Body of pancreas (tissue), 4 donors: ENCODE data around the gene USF3.

Experiments
- POLR2A ChIP-seq, 3 donors: fragments of 450-650 bp; IDR thresholded peaks; one replicate each; pipeline ENCODE4 v1.6.1; 2016; ENCODE audit warnings: antibody characterized with exemption in 3 of 3, mild to moderate bottlenecking in 2 of 3
- TF ChIP-seq, protein P1 (sequence below), 7 experiments: fragments of 450-650 bp in 4 of 7; fragments of 200-600 bp in 3 of 7; sonication (generic) in 3 of 7; IDR thresholded peaks; one replicate each; pipeline ENCODE4 v1.5.1; 2016 to 2019; ENCODE audit warnings: antibody characterized with exemption in 7 of 7

DNA sequence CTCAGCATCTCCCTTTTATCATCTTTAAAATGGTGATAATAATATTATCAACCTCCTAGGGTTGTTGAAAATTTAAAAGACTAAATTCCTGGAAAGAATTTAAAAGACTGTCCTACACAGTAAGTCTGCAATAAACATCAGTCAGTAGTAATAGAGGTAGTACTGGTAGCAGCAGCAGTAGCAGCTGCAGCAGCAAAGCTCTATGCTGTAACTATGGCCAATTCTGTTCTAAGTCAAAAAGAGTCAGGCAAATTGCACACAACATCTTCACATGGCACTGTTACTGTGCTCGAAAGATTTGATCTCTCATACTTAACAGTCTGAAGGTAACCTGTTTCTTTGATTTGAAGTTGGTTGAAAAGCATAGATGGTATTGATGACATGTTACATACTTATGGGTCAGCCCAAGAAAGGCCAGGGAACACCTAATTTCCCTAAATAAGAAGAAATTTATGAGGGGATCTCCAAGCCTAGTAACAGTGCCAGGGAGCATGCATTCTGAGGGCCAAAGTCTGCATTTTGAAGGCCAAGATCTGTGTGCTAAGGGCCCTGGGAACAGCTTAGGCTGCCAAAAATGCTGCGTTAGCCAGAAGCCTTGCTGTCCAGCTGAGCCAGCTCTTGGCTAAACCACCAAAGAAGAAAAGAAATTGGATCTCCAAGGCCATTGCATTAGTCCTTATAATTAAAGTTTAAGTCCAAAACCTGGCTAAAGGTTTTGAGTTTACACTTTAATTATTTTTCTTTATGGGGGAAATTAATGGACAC is 95.8 kb downstream of the USF3 start:
- TF ChIP-seq, protein P1, sequence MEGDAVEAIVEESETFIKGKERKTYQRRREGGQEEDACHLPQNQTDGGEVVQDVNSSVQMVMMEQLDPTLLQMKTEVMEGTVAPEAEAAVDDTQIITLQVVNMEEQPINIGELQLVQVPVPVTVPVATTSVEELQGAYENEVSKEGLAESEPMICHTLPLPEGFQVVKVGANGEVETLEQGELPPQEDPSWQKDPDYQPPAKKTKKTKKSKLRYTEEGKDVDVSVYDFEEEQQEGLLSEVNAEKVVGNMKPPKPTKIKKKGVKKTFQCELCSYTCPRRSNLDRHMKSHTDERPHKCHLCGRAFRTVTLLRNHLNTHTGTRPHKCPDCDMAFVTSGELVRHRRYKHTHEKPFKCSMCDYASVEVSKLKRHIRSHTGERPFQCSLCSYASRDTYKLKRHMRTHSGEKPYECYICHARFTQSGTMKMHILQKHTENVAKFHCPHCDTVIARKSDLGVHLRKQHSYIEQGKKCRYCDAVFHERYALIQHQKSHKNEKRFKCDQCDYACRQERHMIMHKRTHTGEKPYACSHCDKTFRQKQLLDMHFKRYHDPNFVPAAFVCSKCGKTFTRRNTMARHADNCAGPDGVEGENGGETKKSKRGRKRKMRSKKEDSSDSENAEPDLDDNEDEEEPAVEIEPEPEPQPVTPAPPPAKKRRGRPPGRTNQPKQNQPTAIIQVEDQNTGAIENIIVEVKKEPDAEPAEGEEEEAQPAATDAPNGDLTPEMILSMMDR (IDR thresholded peaks at IDR 0.05): no peak
- TF ChIP-seq POLR2A (IDR thresholded peaks at IDR 0.05): no peak
